Breast epithelium (tissue), 3 donors: ENCODE results near the gene TMEM63C.

Experiments used
- CTCF ChIP-seq, 3 donors: fragments of 450-650 bp; IDR thresholded peaks; one replicate each; pipeline ENCODE4 v1.5.1; 2016 to 2017; ENCODE audit warnings: antibody characterized with exemption in 3 of 3, mild to moderate bottlenecking in 3 of 3, moderate library complexity in 3 of 3
- POLR2A ChIP-seq: fragments of 450-650 bp; IDR thresholded peaks from one replicate; pipeline ENCODE4 v1.6.1; 2016; ENCODE audit warnings: antibody characterized with exemption, mild to moderate bottlenecking, moderate library complexity
- POLR2AphosphoS5 ChIP-seq, 3 donors: sonication (generic); formaldehyde crosslinking; IDR thresholded peaks; one replicate each; pipeline ENCODE4 v1.6.1; 2017; ENCODE audit warnings: antibody characterized with exemption in 3 of 3

DNA sequence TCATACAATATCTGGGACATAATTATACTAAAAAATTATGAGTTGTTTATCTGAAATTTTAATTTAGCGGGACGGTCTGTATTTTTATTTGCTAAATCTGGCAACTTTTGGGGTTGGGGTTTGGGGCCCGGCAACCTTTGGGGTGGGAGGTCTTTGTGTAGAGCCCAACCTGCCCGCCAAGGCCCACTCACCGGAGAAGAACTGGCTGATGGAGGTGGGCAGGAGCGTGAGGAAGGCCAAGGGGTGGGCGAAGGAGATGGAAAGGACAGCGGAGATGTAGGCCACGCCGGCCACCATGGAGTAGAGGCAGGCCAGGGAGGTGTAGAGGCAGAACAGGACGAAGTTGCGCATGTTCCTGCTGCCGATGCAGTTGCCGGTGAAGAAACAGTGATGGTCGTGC, 42.6 kb upstream of the TMEM63C start:
- TF ChIP-seq POLR2A, result no peak
- TF ChIP-seq CTCF (IDR thresholded peaks at IDR 0.05), result no peak
- no peak for TF ChIP-seq POLR2AphosphoS5 (IDR thresholded peaks at IDR 0.05)
